ENCODE measurements around the gene HOXC9.

Gene HOXC9

DNA sequence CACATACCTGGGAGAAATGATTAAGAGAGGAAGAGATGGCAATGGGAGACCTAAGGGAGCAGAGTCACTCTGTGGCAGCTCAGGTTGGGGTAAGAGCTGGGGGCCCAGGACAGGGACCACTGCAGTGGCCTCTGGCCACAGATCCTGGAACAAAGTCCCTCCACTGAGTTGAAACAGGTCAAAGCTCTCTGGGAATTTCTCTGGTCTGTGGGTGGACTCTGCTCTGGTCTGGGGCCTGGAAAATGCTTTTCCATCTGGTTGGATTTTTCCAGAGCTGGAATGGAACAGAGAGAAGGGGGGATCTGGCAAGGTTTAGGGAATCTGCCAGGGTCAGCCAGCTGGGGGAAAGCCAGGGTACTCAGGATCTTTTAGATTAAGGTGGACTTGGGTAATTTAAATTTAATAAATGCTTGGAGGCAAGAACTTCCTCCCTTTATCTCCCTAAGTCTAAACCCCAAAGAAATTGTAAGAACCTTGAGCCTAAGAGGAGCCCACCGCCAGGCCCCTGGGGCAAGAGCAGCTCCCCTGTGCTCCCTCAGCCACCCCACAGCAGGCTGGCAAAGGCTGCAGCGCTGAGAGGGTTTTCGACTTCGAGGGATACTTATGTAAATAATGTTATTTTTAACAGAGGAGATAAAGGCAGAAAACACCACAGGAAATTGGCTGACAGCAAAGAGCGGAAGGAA, 11.3 kb upstream of the HOXC9 start:
- H3K4me3 ChIP-seq (ENCODE audit: low read depth, low read length) = peak overlapping the region; percentile 32
- no peak for DNase-seq (ENCODE audit: low read depth)
- TF ChIP-seq MYC (IDR thresholded peaks at IDR 0.05; ENCODE audit: low read depth, low read length) (no peak), POLR2A (IDR thresholded peaks at IDR 0.05; ENCODE audit: extremely low read depth, insufficient read length) (no peak)
- TF ChIP-seq, protein P1, sequence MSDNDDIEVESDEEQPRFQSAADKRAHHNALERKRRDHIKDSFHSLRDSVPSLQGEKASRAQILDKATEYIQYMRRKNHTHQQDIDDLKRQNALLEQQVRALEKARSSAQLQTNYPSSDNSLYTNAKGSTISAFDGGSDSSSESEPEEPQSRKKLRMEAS (IDR thresholded peaks at IDR 0.05; ENCODE audit: low read depth, low read length) = no peak

GRCh38 chr12:53989227-53990113, 10.5 kb upstream of the HOXC9 start:
- TF ChIP-seq, protein P2, sequence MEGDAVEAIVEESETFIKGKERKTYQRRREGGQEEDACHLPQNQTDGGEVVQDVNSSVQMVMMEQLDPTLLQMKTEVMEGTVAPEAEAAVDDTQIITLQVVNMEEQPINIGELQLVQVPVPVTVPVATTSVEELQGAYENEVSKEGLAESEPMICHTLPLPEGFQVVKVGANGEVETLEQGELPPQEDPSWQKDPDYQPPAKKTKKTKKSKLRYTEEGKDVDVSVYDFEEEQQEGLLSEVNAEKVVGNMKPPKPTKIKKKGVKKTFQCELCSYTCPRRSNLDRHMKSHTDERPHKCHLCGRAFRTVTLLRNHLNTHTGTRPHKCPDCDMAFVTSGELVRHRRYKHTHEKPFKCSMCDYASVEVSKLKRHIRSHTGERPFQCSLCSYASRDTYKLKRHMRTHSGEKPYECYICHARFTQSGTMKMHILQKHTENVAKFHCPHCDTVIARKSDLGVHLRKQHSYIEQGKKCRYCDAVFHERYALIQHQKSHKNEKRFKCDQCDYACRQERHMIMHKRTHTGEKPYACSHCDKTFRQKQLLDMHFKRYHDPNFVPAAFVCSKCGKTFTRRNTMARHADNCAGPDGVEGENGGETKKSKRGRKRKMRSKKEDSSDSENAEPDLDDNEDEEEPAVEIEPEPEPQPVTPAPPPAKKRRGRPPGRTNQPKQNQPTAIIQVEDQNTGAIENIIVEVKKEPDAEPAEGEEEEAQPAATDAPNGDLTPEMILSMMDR (IDR thresholded peaks at IDR 0.05; ENCODE audit: low read depth, low read length) = peak; percentile 83
- no peak for TF ChIP-seq MYC (IDR thresholded peaks at IDR 0.05; ENCODE audit: low read depth, low read length)
- TF ChIP-seq POLR2A (IDR thresholded peaks at IDR 0.05; ENCODE audit: extremely low read depth, insufficient read length) = no peak
- TF ChIP-seq, protein P1 (IDR thresholded peaks at IDR 0.05; ENCODE audit: low read depth, low read length) = no peak
- peak overlapping the region; percentile 32 for H3K4me3 ChIP-seq (ENCODE audit: low read depth, low read length)
- DNase-seq (ENCODE audit: low read depth) = peak; percentile 91

GRCh38 chr12:53990311-53991076, 9.5 kb upstream of the HOXC9 start:
- no peak overlapping the region for H3K4me3 ChIP-seq (ENCODE audit: low read depth, low read length)
- no peak for DNase-seq (ENCODE audit: low read depth)
- TF ChIP-seq MYC (IDR thresholded peaks at IDR 0.05; ENCODE audit: low read depth, low read length) (no peak), POLR2A (IDR thresholded peaks at IDR 0.05; ENCODE audit: extremely low read depth, insufficient read length) (no peak)
- TF ChIP-seq, protein P1 (IDR thresholded peaks at IDR 0.05; ENCODE audit: low read depth, low read length) = no peak
- TF ChIP-seq, protein P2 (IDR thresholded peaks at IDR 0.05; ENCODE audit: low read depth, low read length) = no peak

GRCh38 chr12:53991077-53991460, 8.9 kb upstream of the HOXC9 start:
- no peak overlapping the region for H3K4me3 ChIP-seq (ENCODE audit: low read depth, low read length)
- no peak for DNase-seq (ENCODE audit: low read depth)
- no peak for TF ChIP-seq MYC (IDR thresholded peaks at IDR 0.05; ENCODE audit: low read depth, low read length)

DNA sequence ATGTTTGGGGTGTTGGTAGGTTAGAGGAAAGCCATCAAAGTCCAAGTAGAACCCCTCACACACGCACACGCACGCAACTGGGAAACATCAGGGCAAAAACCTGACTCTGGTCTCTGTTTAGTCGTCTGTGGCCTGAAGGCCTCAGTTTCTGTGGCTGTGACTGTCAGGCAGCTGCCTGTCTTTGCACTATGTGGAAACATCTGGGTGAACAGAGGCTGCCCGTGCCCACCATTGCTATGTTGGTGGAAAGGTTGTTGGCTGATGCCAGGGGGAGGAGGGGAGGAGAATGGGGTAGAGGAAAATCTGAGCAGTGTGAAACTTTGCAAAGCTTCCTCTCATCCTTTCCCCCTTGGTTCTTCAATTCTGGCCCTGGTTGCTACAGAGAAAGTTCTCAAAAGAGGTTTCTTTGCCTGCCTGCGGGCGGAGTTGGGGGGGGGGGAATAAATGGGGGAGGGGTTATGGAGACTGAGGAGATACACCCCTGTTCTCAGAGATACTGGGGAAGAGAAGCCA, 7.5 kb upstream of the HOXC9 start:
- TF ChIP-seq, protein P2 (IDR thresholded peaks at IDR 0.05; ENCODE audit: low read depth, low read length) = no peak
- TF ChIP-seq, protein P1 (IDR thresholded peaks at IDR 0.05; ENCODE audit: low read depth, low read length) = no peak
- TF ChIP-seq POLR2A (IDR thresholded peaks at IDR 0.05; ENCODE audit: extremely low read depth, insufficient read length) (no peak), MYC (IDR thresholded peaks at IDR 0.05; ENCODE audit: low read depth, low read length) (no peak)
- no peak overlapping the region for H3K4me3 ChIP-seq (ENCODE audit: low read depth, low read length)
- no peak for DNase-seq (ENCODE audit: low read depth)

GRCh38 chr12:53993162-53994008, 6.6 kb upstream of the HOXC9 start:
- TF ChIP-seq POLR2A (IDR thresholded peaks at IDR 0.05; ENCODE audit: extremely low read depth, insufficient read length) (no peak), MYC (IDR thresholded peaks at IDR 0.05; ENCODE audit: low read depth, low read length) (no peak)
- TF ChIP-seq, protein P1 (IDR thresholded peaks at IDR 0.05; ENCODE audit: low read depth, low read length) = no peak
- TF ChIP-seq, protein P2 (IDR thresholded peaks at IDR 0.05; ENCODE audit: low read depth, low read length) = no peak
- no peak overlapping the region for H3K4me3 ChIP-seq (ENCODE audit: low read depth, low read length)
- no peak for DNase-seq (ENCODE audit: low read depth)
